SK-N-SH (cell line): Measurements from ENCODE around the gene CBY2. TPM values are rescaled to one million over a fixed set of nuclear protein-coding genes. Genes with fewer than 3 reads are reported as not detected.

ENCODE experiments used
- CTCF ChIA-PET: fragments of 300-600, 350-600 bp; formaldehyde crosslinking; extraction: SDS; loops from one replicate; lab custom pipeline; 2021; lab: Yijun Ruan, JAX
- POLR2A ChIA-PET: fragments of 350-600 bp; sonication (Branson Sonifier 250); formaldehyde crosslinking; extraction: SDS; loops from one replicate; lab custom pipeline; 2020; ENCODE audit warnings: antibody characterized with exemption, inconsistent platforms; lab: Yijun Ruan, JAX
- DNase-seq: peaks from one replicate; pipeline ENCODE4 v3.0.0; 2012
- H2AFZ ChIP-seq: fragments of 200-600 bp; sonication (generic); 2 replicates; pipeline ENCODE4 v1.8.1; 2016; ENCODE audit warnings: antibody characterized with exemption, mild to moderate bottlenecking, low read depth
- H3F3A ChIP-seq: fragments of 200-600 bp; sonication (generic); replicated peaks from 2 replicates; pipeline ENCODE3; 2016; ENCODE audit warnings: antibody characterized with exemption, mild to moderate bottlenecking; ENCODE audit not compliant: insufficient read depth
- H3K27ac ChIP-seq, 2 experiments: fragments of 200-500 bp in 1 of 2; fragments of 200-600 bp in 1 of 2; sonication (Bioruptor generic) in 1 of 2; sonication (generic), shearing (Covaris generic) in 1 of 2; 2 replicates each; pipeline versions ENCODE4 v1.5.1 to v1.6.1; 2014 to 2016; ENCODE audit warnings: low read depth in 2 of 2, inconsistent platforms in 1 of 2, low read length in 1 of 2, mild to moderate bottlenecking in 1 of 2, mixed read lengths in 1 of 2
- H3K27me3 ChIP-seq: fragments of 200-600 bp; sonication (generic), shearing (Covaris generic); 2 replicates; pipeline ENCODE4 v1.6.1; 2016; ENCODE audit warnings: mixed run types; ENCODE audit not compliant: insufficient read depth
- H3K36me3 ChIP-seq, 2 experiments: fragments of 200-500 bp in 1 of 2; fragments of 200-600 bp in 1 of 2; sonication (Bioruptor generic) in 1 of 2; sonication (generic) in 1 of 2; replicated peaks in 1 of 2; 2 replicates each; pipeline versions ENCODE3 to v1.5.1; 2014 to 2016; ENCODE audit warnings: low read length in 1 of 2, mild to moderate bottlenecking in 1 of 2; ENCODE audit not compliant: insufficient read depth in 2 of 2, control insufficient read depth in 1 of 2
- H3K4me1 ChIP-seq, 2 experiments: fragments of 200-500 bp in 1 of 2; fragments of 200-600 bp in 1 of 2; sonication (Bioruptor generic) in 1 of 2; sonication (generic), shearing (Covaris generic) in 1 of 2; 2 replicates each; pipeline versions ENCODE4 v1.5.1 to v1.6.1; 2014 to 2016; ENCODE audit warnings: low read depth in 1 of 2, low read length in 1 of 2, mixed run types in 1 of 2; ENCODE audit not compliant: insufficient read depth in 2 of 2, control insufficient read depth in 1 of 2
- H3K4me2 ChIP-seq: fragments of 200-600 bp; sonication (generic), shearing (Covaris generic); 2 replicates; pipeline ENCODE4 v1.6.1; 2017; ENCODE audit warnings: mixed run types
- H3K4me3 ChIP-seq, 2 experiments: fragments of 200-500 bp in 1 of 2; fragments of 200-600 bp in 1 of 2; sonication (Bioruptor generic) in 1 of 2; sonication (generic), shearing (Covaris generic) in 1 of 2; 2 replicates each; pipeline versions ENCODE4 v1.5.1 to v1.8.1; 2014 to 2016; ENCODE audit warnings: low read depth in 2 of 2, inconsistent platforms in 1 of 2, low read length in 1 of 2, mild to moderate bottlenecking in 1 of 2, mixed read lengths in 1 of 2, moderate library complexity in 1 of 2
- H3K79me2 ChIP-seq: fragments of 200-600 bp; sonication (generic); 2 replicates; pipeline ENCODE4 v1.8.1; 2017; ENCODE audit warnings: mild to moderate bottlenecking; ENCODE audit not compliant: insufficient read depth
- H3K9ac ChIP-seq: fragments of 200-600 bp; sonication (generic); 2 replicates; pipeline ENCODE4 v1.6.1; 2017; ENCODE audit warnings: mixed run types
- H3K9me2 ChIP-seq: fragments of 200-600 bp; sonication (generic); 2 replicates; pipeline ENCODE4 v1.6.1; 2017; ENCODE audit warnings: mixed run types
- H3K9me3 ChIP-seq: fragments of 200-600 bp; sonication (generic); 2 replicates; pipeline ENCODE4 v1.6.1; 2017; ENCODE audit warnings: mixed run types, mild to moderate bottlenecking, moderate library complexity
- H4K20me1 ChIP-seq: fragments of 200-600 bp; sonication (generic); 2 replicates; pipeline ENCODE4 v1.6.1; 2017; ENCODE audit warnings: mild to moderate bottlenecking, mixed run types; ENCODE audit not compliant: insufficient read depth
- CHD2 ChIP-seq: fragments of 150-350 bp; IDR thresholded peaks from 2 replicates; pipeline ENCODE4 v1.6.1; 2018; ENCODE audit warnings: low read length; ENCODE audit not compliant: partially characterized antibody
- CTCF ChIP-seq: fragments of 200-600 bp; sonication (generic); IDR thresholded peaks from 2 replicates; pipeline ENCODE4 v1.6.1; 2017; ENCODE audit warnings: antibody characterized with exemption, mild to moderate bottlenecking, moderate library complexity
- ELF1 ChIP-seq: IDR thresholded peaks from 2 replicates; pipeline ENCODE4 v1.4.0; 2012
- EP300 ChIP-seq, 2 experiments: IDR thresholded peaks; 2 replicates each; pipeline versions ENCODE4 v1.4.0 to v1.6.1; 2012; ENCODE audit warnings: borderline replicate concordance in 1 of 2, low read depth in 1 of 2, low read length in 1 of 2
- FOSL2 ChIP-seq: IDR thresholded peaks from 2 replicates; pipeline ENCODE4 v1.4.0; 2012; ENCODE audit warnings: low read depth, mild to moderate bottlenecking, moderate library complexity, borderline replicate concordance
- GATA2 ChIP-seq: sonication (generic); formaldehyde crosslinking; IDR thresholded peaks from 2 replicates; pipeline ENCODE4 v1.5.0; 2020; ENCODE audit warnings: mild to moderate bottlenecking, missing genetic modification reagents
- IRF3 ChIP-seq: fragments of 150-350 bp; IDR thresholded peaks from 2 replicates; pipeline ENCODE4 v1.6.1; 2016; ENCODE audit warnings: mild to moderate bottlenecking, low read depth, low read length
- MEF2A ChIP-seq: IDR thresholded peaks from 2 replicates; pipeline ENCODE4 v1.4.0; 2012; ENCODE audit warnings: low read depth, borderline replicate concordance
- PBX3 ChIP-seq: IDR thresholded peaks from 2 replicates; pipeline ENCODE4; 2012
- POLR2AphosphoS5 ChIP-seq: IDR thresholded peaks from 2 replicates; pipeline ENCODE4 v1.6.1; 2012; ENCODE audit warnings: low read depth, low read length
- RAD21 ChIP-seq: IDR thresholded peaks from 2 replicates; pipeline ENCODE4 v1.6.1; 2012; ENCODE audit warnings: mild to moderate bottlenecking, low read length
- RFX5 ChIP-seq: IDR thresholded peaks from 2 replicates; pipeline ENCODE4 v1.6.1; 2012; ENCODE audit warnings: mild to moderate bottlenecking, improper control_type of control experiment, low read length
- TAF1 ChIP-seq: IDR thresholded peaks from 2 replicates; pipeline ENCODE4 v1.6.1; 2012; ENCODE audit warnings: low read depth, mild to moderate bottlenecking, low read length, moderate library complexity, borderline replicate concordance
- USF1 ChIP-seq: IDR thresholded peaks from 2 replicates; pipeline ENCODE4 v1.4.0; 2012; ENCODE audit warnings: low read depth, borderline replicate concordance
- WGBS: methylation state at CpG from one replicate; pipeline ENCODE4 v1.1.6; 2017; ENCODE audit warnings: low lambda C conversion rate; 5-methylcytosine and 5-hydroxymethylcytosine counted together
- polyA plus RNA-seq, 3 experiments: library from polyadenylated mRNA; depleted of rRNA; stranded (reverse); fragments of >200 nt; gene quantifications; 2 replicates each; pipeline ENCODE4 v1.2.3, GENCODE V29; 2012

Gene CBY2
- polyA plus RNA-seq, 1 of the 3 experiments (the other 2 are of a cell fraction) = not detected

- TF ChIP-seq MEF2A (no peak), GATA2 (CRISPR knock-in tag) (no peak), CHD2 (no peak), RFX5 (no peak), EP300 (IDR thresholded peaks at IDR 0.05; ENCODE audit: borderline replicate concordance in 1 of 2, low read depth in 1 of 2, low read length in 1 of 2) (no peak), CTCF (no peak), FOSL2 (no peak), TAF1 (no peak), IRF3 (no peak)
Measured at GRCh38 chr13:45696610-45697226, 5.4 kb upstream of the CBY2 start (continued).

- Histone ChIP-seq H3K27ac (no peak overlapping the region), H3K4me3 (no peak overlapping the region), H3K4me1 (no peaks in the 10 kb centered on the region), H2AFZ (no peak overlapping the region), H3K9me3 (no peaks in the 10 kb centered on the region), H3K4me2 (no peak overlapping the region), H3K36me3 (no peaks in the 10 kb centered on the region), H3K27me3 (no peaks in the 10 kb centered on the region; the same call in 1 of the 2 replicates), H4K20me1 (no peaks in the 10 kb centered on the region), H3K9ac (no peak overlapping the region), H3F3A (no peaks in the 10 kb centered on the region), H3K9me2 (no peaks in the 10 kb centered on the region)
- POLR2A ChIA-PET = no interaction called here
- no peak for DNase-seq
- TF ChIP-seq RFX5 (no peak), FOSL2 (no peak), USF1 (no peak), POLR2AphosphoS5 (no peak), ELF1 (no peak), RAD21 (no peak), CHD2 (no peak), PBX3 (no peak)
- TF ChIP-seq, all 33 proteins: peak for 0
- CTCF ChIA-PET = interaction anchor here (1.5 to 1.7 kb wide), 2 partner anchors 9 to 17 kb away, joined by 3 to 7 read pairs; no protein-coding TSS in a partner anchor
- no peaks in the 10 kb centered on the region for H3K79me2 ChIP-seq
- WGBS = 23% methylated on average over 4 of the region's 4 CpGs
Measured at GRCh38 chr13:45700971-45701900, 884 bp upstream of the CBY2 start.
